ENCODE data around the gene SVOPL. TPM values are rescaled to one million over a fixed set of nuclear protein-coding genes. Genes with fewer than 3 reads are reported as not detected.

SVOPL gene
- total and polyA plus RNA-seq, 2 donors (not counting 1 experiment from before 2014, with no cell fraction given): not detected

DNA sequence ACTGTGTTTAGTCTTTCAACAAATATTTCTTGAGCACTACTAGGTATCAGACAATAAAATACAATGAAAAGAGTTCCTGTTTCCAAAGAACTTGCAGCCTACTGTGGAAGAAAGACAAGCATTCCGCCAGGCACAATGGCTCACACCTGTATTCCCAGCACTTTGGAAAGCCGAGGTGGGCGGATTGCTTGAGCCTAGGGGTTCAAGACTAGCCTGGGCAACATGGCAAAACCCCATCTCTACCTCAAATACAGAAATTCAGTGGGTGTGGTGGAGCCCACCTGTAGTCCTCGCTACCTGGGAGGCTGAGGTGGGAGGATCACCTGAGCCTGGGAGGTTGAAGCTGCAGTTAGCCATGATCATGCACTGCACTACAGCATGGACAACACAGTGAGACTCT lies 6.1 kb downstream of the SVOPL start:
- CTCF ChIA-PET: no interaction called here
- intact Hi-C loops (cut with micrococcal nuclease): no loop called here
- WGBS (ENCODE audit: insufficient coverage): 86% methylated on average over 2 of the region's 4 CpGs

DNA sequence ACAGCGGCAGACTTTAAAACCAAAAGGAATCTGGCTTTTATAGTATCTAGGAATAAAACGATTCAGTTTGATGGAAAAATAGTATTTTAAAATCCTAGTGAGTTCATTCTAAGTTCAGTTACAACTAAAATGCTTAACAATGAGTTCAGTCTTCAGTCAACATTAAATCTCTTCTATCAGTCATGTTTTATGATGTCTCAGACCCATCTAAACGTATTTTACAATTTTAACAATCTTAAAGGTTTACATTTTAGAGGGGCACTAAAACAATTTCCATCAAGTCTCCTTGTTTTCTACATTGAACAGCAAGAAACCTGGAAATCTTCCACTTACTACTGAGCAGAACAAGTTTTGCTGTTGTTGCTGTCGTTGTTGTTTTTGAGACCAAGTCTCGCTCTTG lies 10.0 kb downstream of the SVOPL start:
- Histone ChIP-seq H3K9ac (ENCODE audit: low read length) (no peak overlapping the region), H4K20me1 (ENCODE audit: control insufficient read depth, insufficient read depth, low read length, poor library complexity, severe bottlenecking) (no peaks in the 10 kb centered on the region), H3K27me3 (replicated peaks in 1 of 4; ENCODE audit: control extremely low read depth in 1 of 4, control insufficient read depth in 3 of 4, insufficient read depth in 4 of 4, low read length in 3 of 4) (peaks cover 0 to 2% (median 0%) of the 10 kb centered on the region in 4 experiments), H3K79me2 (ENCODE audit: control insufficient read depth, insufficient read depth, low read length) (no peaks in the 10 kb centered on the region), H3K4me1 (ENCODE audit: control insufficient read depth in 2 of 2, insufficient read depth in 2 of 2, low read length in 2 of 2) (no peaks in the 10 kb centered on the region), H3K9me3 (ENCODE audit: control extremely low read depth in 1 of 3, control insufficient read depth in 2 of 3, insufficient read depth in 1 of 3, low read length in 2 of 3) (peaks cover 0 to 10% (median 0%) of the 10 kb centered on the region in 3 donors), H3K4me3 (ENCODE audit: control extremely low read depth in 1 of 5, extremely low read depth in 1 of 5, insufficient read depth in 1 of 5, low read depth in 2 of 5, low read length in 4 of 5) (no peak overlapping the region), H2AFZ (ENCODE audit: insufficient read depth, low read depth, low read length, poor library complexity, severe bottlenecking) (no peak overlapping the region), H3K4me2 (replicated peaks; ENCODE audit: low read depth, low read length, poor library complexity, severe bottlenecking) (no peak overlapping the region), H3K27ac (ENCODE audit: low read length in 2 of 2) (no peak overlapping the region), H3K36me3 (replicated peaks in 1 of 2; ENCODE audit: control extremely low read depth in 1 of 2, control insufficient read depth in 1 of 2, extremely low read depth in 1 of 2, insufficient read depth in 2 of 2, low read length in 1 of 2) (no peaks in the 10 kb centered on the region)
- Mint-ChIP-seq H3K4me1 (no peaks in the 10 kb centered on the region), H3K27me3 (no peaks in the 10 kb centered on the region), H3K27ac (no peak overlapping the region), H3K9me3 (ENCODE audit: insufficient read depth) (peaks cover 7% of the 10 kb centered on the region), H3K4me3 (no peak overlapping the region)
- ChIA-PET POLR2A (no interaction called here), CTCF (no interaction called here)
- WGBS (ENCODE audit: insufficient coverage): no CpG with 5 or more reads among the region's 5 CpGs
- intact Hi-C loops (cut with micrococcal nuclease): no loop called here
- TF ChIP-seq, protein P1, sequence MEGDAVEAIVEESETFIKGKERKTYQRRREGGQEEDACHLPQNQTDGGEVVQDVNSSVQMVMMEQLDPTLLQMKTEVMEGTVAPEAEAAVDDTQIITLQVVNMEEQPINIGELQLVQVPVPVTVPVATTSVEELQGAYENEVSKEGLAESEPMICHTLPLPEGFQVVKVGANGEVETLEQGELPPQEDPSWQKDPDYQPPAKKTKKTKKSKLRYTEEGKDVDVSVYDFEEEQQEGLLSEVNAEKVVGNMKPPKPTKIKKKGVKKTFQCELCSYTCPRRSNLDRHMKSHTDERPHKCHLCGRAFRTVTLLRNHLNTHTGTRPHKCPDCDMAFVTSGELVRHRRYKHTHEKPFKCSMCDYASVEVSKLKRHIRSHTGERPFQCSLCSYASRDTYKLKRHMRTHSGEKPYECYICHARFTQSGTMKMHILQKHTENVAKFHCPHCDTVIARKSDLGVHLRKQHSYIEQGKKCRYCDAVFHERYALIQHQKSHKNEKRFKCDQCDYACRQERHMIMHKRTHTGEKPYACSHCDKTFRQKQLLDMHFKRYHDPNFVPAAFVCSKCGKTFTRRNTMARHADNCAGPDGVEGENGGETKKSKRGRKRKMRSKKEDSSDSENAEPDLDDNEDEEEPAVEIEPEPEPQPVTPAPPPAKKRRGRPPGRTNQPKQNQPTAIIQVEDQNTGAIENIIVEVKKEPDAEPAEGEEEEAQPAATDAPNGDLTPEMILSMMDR (IDR thresholded peaks at IDR 0.05): no peak
- no peak for TF ChIP-seq EZH2 (IDR thresholded peaks at IDR 0.05; ENCODE audit: borderline replicate concordance, insufficient read depth, low read depth, low read length, poor library complexity, severe bottlenecking)
- ATAC-seq (ENCODE audit: low read depth) (no peak), DNase-seq (no peak)

More for the DNA sequence above, 6.1 kb downstream of the SVOPL start:
- TF ChIP-seq, protein P1 (IDR thresholded peaks at IDR 0.05): no peak
- no peak for TF ChIP-seq EZH2 (IDR thresholded peaks at IDR 0.05; ENCODE audit: borderline replicate concordance, insufficient read depth, low read depth, low read length, poor library complexity, severe bottlenecking)
- no peak for ATAC-seq (ENCODE audit: low read depth)
- Histone ChIP-seq H4K20me1 (ENCODE audit: control insufficient read depth, insufficient read depth, low read length, poor library complexity, severe bottlenecking) (no peaks in the 10 kb centered on the region), H3K9me3 (ENCODE audit: control extremely low read depth in 1 of 3, control insufficient read depth in 2 of 3, insufficient read depth in 1 of 3, low read length in 2 of 3) (peaks cover 0 to 14% (median 0%) of the 10 kb centered on the region in 3 donors), H3K4me3 (ENCODE audit: control extremely low read depth in 1 of 5, extremely low read depth in 1 of 5, insufficient read depth in 1 of 5, low read depth in 2 of 5, low read length in 4 of 5) (no peak overlapping the region), H3K27me3 (replicated peaks in 1 of 4; ENCODE audit: control extremely low read depth in 1 of 4, control insufficient read depth in 3 of 4, insufficient read depth in 4 of 4, low read length in 3 of 4) (peaks cover 0 to under 1% (median 0%) of the 10 kb centered on the region in 4 experiments), H3K9ac (ENCODE audit: low read length) (no peak overlapping the region), H2AFZ (ENCODE audit: insufficient read depth, low read depth, low read length, poor library complexity, severe bottlenecking) (no peak overlapping the region), H3K79me2 (ENCODE audit: control insufficient read depth, insufficient read depth, low read length) (no peaks in the 10 kb centered on the region), H3K4me1 (ENCODE audit: control insufficient read depth in 2 of 2, insufficient read depth in 2 of 2, low read length in 2 of 2) (no peaks in the 10 kb centered on the region), H3K27ac (ENCODE audit: low read length in 2 of 2) (no peak overlapping the region), H3K4me2 (replicated peaks; ENCODE audit: low read depth, low read length, poor library complexity, severe bottlenecking) (no peak overlapping the region), H3K36me3 (replicated peaks in 1 of 2; ENCODE audit: control extremely low read depth in 1 of 2, control insufficient read depth in 1 of 2, extremely low read depth in 1 of 2, insufficient read depth in 2 of 2, low read length in 1 of 2) (no peaks in the 10 kb centered on the region)
- POLR2A ChIA-PET: no interaction called here
- H3K9me3 Mint-ChIP-seq (ENCODE audit: insufficient read depth): peaks cover 6% of the 10 kb centered on the region
- H3K4me3 Mint-ChIP-seq: no peak overlapping the region
- H3K27me3 Mint-ChIP-seq: no peaks in the 10 kb centered on the region
- no peak for DNase-seq
- H3K4me1 Mint-ChIP-seq: no peaks in the 10 kb centered on the region
- H3K27ac Mint-ChIP-seq: no peak overlapping the region
